ENCODE data around the gene ZCCHC24. TPM values are rescaled to one million over a fixed set of nuclear protein-coding genes. Genes with fewer than 3 reads are reported as not detected.
"Not testable (repeated sequence)": the region's sequence is repeated elsewhere in the genome, so short reads cannot be mapped to it uniquely, and the experiment has no call there.

Gene ZCCHC24
- total and polyA plus RNA-seq, 2 donors (not counting 3 experiments of a cell fraction or from before 2014, with no cell fraction given): 5.2 to 8.4 TPM

- CTCF ChIA-PET: no interaction called here
- Histone ChIP-seq H3K4me2 (ENCODE audit: insufficient read depth, low read length) (no peak overlapping the region), H3K4me3 (replicated peaks in 1 of 3; ENCODE audit: insufficient read depth in 1 of 3, low read depth in 1 of 3, low read length in 3 of 3) (no peak overlapping the region), H4K20me1 (replicated peaks; ENCODE audit: control insufficient read depth, extremely low read depth, insufficient read depth, low read length) (no peaks in the 10 kb centered on the region), H2AFZ (ENCODE audit: low read depth, low read length) (no peak overlapping the region), H3K27me3 (ENCODE audit: control insufficient read depth in 2 of 2, insufficient read depth in 2 of 2, low read length in 2 of 2) (no peaks in the 10 kb centered on the region), H3K9me1 (replicated peaks; ENCODE audit: control insufficient read depth, extremely low read depth, insufficient read depth, low read length) (no peaks in the 10 kb centered on the region), H3K79me2 (ENCODE audit: control insufficient read depth, insufficient read depth, low read length) (no peaks in the 10 kb centered on the region), H3K4me1 (ENCODE audit: control insufficient read depth, extremely low read depth, insufficient read depth, low read length) (no peaks in the 10 kb centered on the region), H3K9me3 (replicated peaks; ENCODE audit: control insufficient read depth, insufficient read depth, low read length) (no peaks in the 10 kb centered on the region), H3K27ac (ENCODE audit: insufficient read depth, low read depth, low read length) (no peak overlapping the region), H3K9ac (replicated peaks; ENCODE audit: extremely low read depth, insufficient read depth, low read length) (no peak overlapping the region), H3K36me3 (ENCODE audit: control insufficient read depth in 2 of 2, extremely low read depth in 1 of 2, insufficient read depth in 2 of 2, low read length in 2 of 2) (no peaks in the 10 kb centered on the region)
- no peak for TF ChIP-seq CTCF (IDR thresholded peaks at IDR 0.05; ENCODE audit: extremely low read depth in 1 of 2, insufficient read depth in 1 of 2, low read depth in 1 of 2, low read length in 2 of 2)
- TF ChIP-seq POLR2AphosphoS5 (IDR thresholded peaks at IDR 0.05; ENCODE audit: insufficient read depth, low read depth, low read length): no peak
- TF ChIP-seq MAX (IDR thresholded peaks at IDR 0.05; ENCODE audit: insufficient read depth, insufficient read length): no peak
- TF ChIP-seq GATA2 (IDR thresholded peaks at IDR 0.05; ENCODE audit: insufficient read depth, insufficient read length, low read depth, low read length): no peak
- TF ChIP-seq POLR2A (IDR thresholded peaks at IDR 0.05; ENCODE audit: low read depth, low read length): no peak
- no peak for TF ChIP-seq EZH2 (IDR thresholded peaks at IDR 0.05; ENCODE audit: borderline replicate concordance, low read depth, low read length, severe bottlenecking)
- no peak for TF ChIP-seq MYC (IDR thresholded peaks at IDR 0.05; ENCODE audit: low read depth, low read length)
- no peak for TF ChIP-seq FOS (IDR thresholded peaks at IDR 0.05; ENCODE audit: borderline replicate concordance, insufficient read depth, low read length)
- no peak for TF ChIP-seq JUN (IDR thresholded peaks at IDR 0.05; ENCODE audit: borderline replicate concordance, insufficient read depth, insufficient read length, low read depth)
- intact Hi-C loops (cut with micrococcal nuclease): no loop called here
- no peak for DNase-seq (ENCODE audit: low read depth, low spot score)
- POLR2A ChIA-PET: no interaction called here
- dilution Hi-C loops (cut with MboI; ENCODE audit: extremely low pct_ligation_motif_present, low sequenced_read_pairs): no loop called here
- no TSS peak for BruUV-seq (replicated peaks)
- no peak for FAIRE-seq
Measured at GRCh38 chr10:79339266-79339665, 106.2 kb downstream of the ZCCHC24 start.

DNA sequence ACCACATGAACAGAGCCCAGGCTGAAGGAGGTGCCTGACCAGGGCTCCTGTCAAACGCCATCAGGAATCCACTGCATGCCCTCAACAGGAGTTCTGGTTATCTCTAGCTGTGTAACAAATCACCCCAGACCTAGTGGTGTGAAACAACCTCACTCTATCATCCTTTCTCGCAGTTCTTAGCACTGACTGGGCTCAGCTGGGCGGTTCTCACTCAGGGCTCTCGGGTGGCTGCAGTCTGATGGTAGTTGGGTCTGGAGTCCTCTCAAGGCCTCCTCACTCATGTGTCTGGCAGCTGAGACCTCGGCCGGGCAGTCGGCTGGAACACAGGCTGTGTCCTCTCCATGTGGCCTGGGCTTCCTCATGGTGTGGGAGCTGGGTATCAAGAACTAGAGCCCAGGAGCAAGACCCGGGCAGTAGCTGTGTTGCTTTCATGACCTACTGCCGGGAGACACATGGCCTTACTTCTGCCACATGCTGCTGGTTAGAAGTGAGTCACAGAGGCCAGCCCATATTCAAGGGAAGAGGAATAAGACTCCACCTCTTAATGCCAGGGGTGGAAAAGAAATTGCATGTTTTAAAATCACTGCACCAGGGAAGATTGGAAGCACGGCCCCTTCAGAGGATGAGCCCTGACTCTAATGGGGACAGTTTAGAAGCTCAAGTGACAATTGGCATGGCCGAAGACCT lies 107.5 kb downstream of the ZCCHC24 start:
- intact Hi-C loops (cut with micrococcal nuclease); H3K9me1 ChIP-seq (replicated peaks; ENCODE audit: control insufficient read depth, extremely low read depth, insufficient read depth, low read length); FAIRE-seq; H3K9ac ChIP-seq (replicated peaks; ENCODE audit: extremely low read depth, insufficient read depth, low read length); dilution Hi-C loops (cut with MboI; ENCODE audit: extremely low pct_ligation_motif_present, low sequenced_read_pairs); H3K36me3 ChIP-seq (ENCODE audit: control insufficient read depth in 2 of 2, extremely low read depth in 1 of 2, insufficient read depth in 2 of 2, low read length in 2 of 2); H3K27ac ChIP-seq (ENCODE audit: insufficient read depth, low read depth, low read length); H3K4me1 ChIP-seq (ENCODE audit: control insufficient read depth, extremely low read depth, insufficient read depth, low read length); H3K4me2 ChIP-seq (ENCODE audit: insufficient read depth, low read length); DNase-seq (ENCODE audit: low read depth, low spot score); POLR2A ChIA-PET; H3K27me3 ChIP-seq (ENCODE audit: control insufficient read depth in 2 of 2, insufficient read depth in 2 of 2, low read length in 2 of 2); H4K20me1 ChIP-seq (replicated peaks; ENCODE audit: control insufficient read depth, extremely low read depth, insufficient read depth, low read length); H3K9me3 ChIP-seq (replicated peaks; ENCODE audit: control insufficient read depth, insufficient read depth, low read length); H3K4me3 ChIP-seq (replicated peaks in 1 of 3; ENCODE audit: insufficient read depth in 1 of 3, low read depth in 1 of 3, low read length in 3 of 3); H3K79me2 ChIP-seq (ENCODE audit: control insufficient read depth, insufficient read depth, low read length); BruUV-seq (replicated peaks); H2AFZ ChIP-seq (ENCODE audit: low read depth, low read length): not testable (repeated sequence)
- CTCF ChIA-PET: interaction anchor here (1.2 kb wide), 1 partner anchor 20 kb away, joined by 4 read pairs; no protein-coding TSS in a partner anchor

Data from endothelial cell of umbilical vein (primary cell).